MM.1S (cell line): ENCODE results near the gene PAPSS2.

Source experiments
- CTCF ChIP-seq: fragments of 300-600 bp; sonication (generic); IDR thresholded peaks from 2 replicates; pipeline ENCODE4 v1.5.1; 2016; ENCODE audit warnings: antibody characterized with exemption, low read length, mixed read lengths
- EZH2 ChIP-seq: fragments of 300-600 bp; sonication (generic); optimal IDR thresholded peaks from 2 replicates; pipeline ENCODE3; 2017; ENCODE audit warnings: low read depth, mild to moderate bottlenecking, antibody characterized with exemption, low read length, mixed read lengths
- EZH2phosphoT487 ChIP-seq: fragments of 300-600 bp; sonication (generic); IDR thresholded peaks from 2 replicates; pipeline ENCODE4 v1.6.1; 2018; ENCODE audit warnings: antibody characterized with exemption, low read length

GRCh38 chr10:87746911-87747310 is 87.2 kb downstream of the PAPSS2 start:
- TF ChIP-seq CTCF (no peak), EZH2phosphoT487 (no peak), EZH2 (no peak)
